GM18505 (cell line): Measurements from ENCODE around the gene CASK.

ENCODE experiments used
- ATAC-seq: cut with Tn5 transposase; IDR thresholded peaks from one replicate; pipeline ENCODE4 v1.9.1; 2021; ENCODE audit not compliant: unreplicated experiment
- POLR2A ChIP-seq: IDR thresholded peaks from 4 replicates; pipeline ENCODE4 v1.6.1; 2011; ENCODE audit warnings: borderline replicate concordance; ENCODE audit not compliant: insufficient read depth, insufficient read length; ENCODE audit errors: extremely low read depth

CASK gene

GRCh38 chrX:41779030-41779564, 144.3 kb downstream of the CASK start:
- no peak for ATAC-seq
- no peak for TF ChIP-seq POLR2A

GRCh38 chrX:41761702-41762101, 161.7 kb downstream of the CASK start:
- ATAC-seq, result no peak
- TF ChIP-seq POLR2A, result no peak

- TF ChIP-seq POLR2A, result no peak
- no peak for ATAC-seq
These were observed 162.2 kb downstream of the CASK start for GRCh38 chrX:41761169-41761568.

- TF ChIP-seq POLR2A, result no peak
- ATAC-seq, result no peak
These were observed 163.5 kb downstream of the CASK start for GRCh38 chrX:41759817-41760216.

DNA sequence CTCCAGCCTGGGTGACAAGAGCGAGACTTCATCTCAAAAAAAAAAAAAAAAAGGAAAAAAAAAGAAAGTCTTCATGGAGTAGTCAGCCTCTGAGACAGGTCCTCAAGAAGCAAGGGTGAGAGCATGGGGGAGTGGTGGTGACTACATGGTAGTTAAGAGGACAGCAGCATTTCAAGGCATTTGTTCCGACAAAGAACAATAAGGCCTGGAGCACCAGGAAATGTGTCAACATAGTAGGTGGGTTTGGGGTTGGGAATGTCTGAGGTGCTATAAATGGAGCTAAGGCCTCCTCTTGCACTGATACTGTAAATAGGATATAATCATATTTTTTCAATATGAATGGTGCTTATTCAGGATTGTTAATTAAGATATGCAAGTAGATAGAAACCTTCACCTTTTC, 165.0 kb downstream of the CASK start:
- no peak for TF ChIP-seq POLR2A
- no peak for ATAC-seq

- TF ChIP-seq POLR2A, result no peak
These were observed 172.6 kb downstream of the CASK start for GRCh38 chrX:41750716-41751115.

GRCh38 chrX:41739871-41740270, 183.5 kb downstream of the CASK start:
- ATAC-seq, result no peak

More at GRCh38 chrX:41750716-41751115, 172.6 kb downstream of the CASK start:
- ATAC-seq, result no peak

DNA sequence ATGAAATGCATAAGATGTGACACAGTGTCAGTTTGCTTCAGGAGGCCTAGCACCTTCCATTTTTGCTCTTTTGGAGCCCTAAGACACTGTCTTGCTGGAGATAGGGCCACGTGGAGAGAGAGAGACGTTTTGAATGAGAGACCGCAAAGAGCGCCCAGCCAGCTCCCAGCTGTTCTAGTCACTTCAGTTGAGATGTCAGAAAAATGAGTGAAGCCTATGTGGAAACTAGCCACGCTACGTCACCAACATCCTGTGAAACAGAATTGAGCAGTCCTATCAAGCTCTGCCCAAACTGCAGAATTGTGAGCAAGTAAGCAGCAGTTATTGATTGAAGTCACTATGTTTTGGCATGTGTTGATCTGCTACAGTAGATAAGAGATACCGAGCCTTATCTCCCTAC, 186.3 kb downstream of the CASK start:
- TF ChIP-seq POLR2A, result no peak
- no peak for ATAC-seq

More at GRCh38 chrX:41739871-41740270, 183.5 kb downstream of the CASK start:
- TF ChIP-seq POLR2A, result no peak

GRCh38 chrX:41734530-41734929, 188.8 kb downstream of the CASK start:
- TF ChIP-seq POLR2A, result no peak
- ATAC-seq, result no peak

DNA sequence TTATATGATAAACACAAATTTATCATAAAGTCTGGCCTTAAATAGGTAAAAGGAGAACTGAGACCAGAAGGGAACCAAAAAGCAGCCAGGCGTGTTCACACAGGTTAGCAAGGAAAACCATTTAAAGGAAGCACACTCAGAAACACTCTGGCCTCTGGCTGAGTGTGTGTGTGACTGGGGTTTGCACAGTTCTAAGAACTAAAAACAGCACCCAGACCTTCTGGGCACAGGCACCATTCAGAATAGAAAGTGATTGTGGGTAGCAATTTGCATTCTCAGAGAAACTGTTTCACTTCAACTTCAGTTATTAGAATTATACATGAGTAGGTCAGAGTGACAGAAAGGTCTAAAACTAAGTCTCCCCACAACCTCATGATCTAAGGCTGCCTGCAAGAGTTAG, 189.4 kb downstream of the CASK start:
- ATAC-seq, result peak; percentile 95
- TF ChIP-seq POLR2A, result no peak

- no peak for ATAC-seq
- TF ChIP-seq POLR2A, result no peak
These were observed 191.1 kb downstream of the CASK start for GRCh38 chrX:41732260-41732659.

DNA sequence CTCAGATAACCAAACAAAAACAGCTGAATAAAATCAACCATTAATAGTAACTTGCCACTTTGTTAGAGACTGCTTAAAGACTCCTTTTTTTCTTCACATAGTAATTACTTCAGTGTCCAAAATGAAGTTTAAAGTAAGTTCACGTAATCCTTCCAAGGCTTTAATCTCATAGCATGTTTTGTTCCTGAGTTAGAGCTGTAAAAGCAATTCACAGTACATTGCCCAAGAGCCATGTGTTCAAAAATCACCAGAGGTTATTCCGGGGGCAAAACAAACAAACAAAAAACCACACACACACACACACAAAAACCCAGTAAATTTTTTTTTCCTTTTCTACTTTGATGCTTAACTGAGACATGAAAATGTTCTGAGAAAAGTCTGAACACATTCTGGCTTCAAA, 193.3 kb downstream of the CASK start:
- no peak for ATAC-seq
- TF ChIP-seq POLR2A, result no peak

DNA sequence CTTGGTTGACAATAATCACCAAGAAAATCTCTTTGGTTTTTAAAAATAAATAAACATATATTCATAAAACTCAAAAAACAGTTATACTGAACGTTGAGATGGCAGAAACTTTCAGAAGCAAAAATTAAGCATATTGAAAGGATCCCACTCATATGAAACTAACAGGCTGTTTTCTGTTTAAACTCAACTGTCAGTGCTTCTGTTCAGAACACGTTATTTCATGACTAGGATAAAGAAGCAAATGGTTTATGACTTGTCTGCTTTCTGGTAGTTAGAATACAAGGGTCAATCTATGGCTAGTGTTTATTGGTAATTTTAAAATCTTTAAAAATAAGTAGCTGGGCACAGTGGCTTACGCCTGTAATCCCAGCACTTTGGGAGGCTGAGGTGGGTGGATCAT, 195.2 kb downstream of the CASK start:
- no peak for TF ChIP-seq POLR2A
- ATAC-seq, result no peak

- ATAC-seq, result no peak
- no peak for TF ChIP-seq POLR2A
These were observed 199.5 kb downstream of the CASK start, which contains the start of gene GPR82 for GRCh38 chrX:41723826-41724225. GPR82 (plus strand) TSS chrX:41724181; CDS start chrX:41727027, 2,846 bp downstream.
